Activated naive CD4-positive, alpha-beta T cell treated with anti-CD3 and anti-CD28 coated beads, Interleukin-2, amount 50 U/mL, for 16 hours (primary cell): ENCODE data around the gene SPINK1.
A peak's percentile ranks its signal among the peaks of the same experiment; 100 is the strongest.
"Not testable (repeated sequence)": the region's sequence is repeated elsewhere in the genome, so short reads cannot be mapped to it uniquely, and the experiment has no call there.

ENCODE experiments used
- DNase-seq: peaks from one replicate; pipeline ENCODE4 v3.0.0-alpha.2; 2020

Gene SPINK1

DNA sequence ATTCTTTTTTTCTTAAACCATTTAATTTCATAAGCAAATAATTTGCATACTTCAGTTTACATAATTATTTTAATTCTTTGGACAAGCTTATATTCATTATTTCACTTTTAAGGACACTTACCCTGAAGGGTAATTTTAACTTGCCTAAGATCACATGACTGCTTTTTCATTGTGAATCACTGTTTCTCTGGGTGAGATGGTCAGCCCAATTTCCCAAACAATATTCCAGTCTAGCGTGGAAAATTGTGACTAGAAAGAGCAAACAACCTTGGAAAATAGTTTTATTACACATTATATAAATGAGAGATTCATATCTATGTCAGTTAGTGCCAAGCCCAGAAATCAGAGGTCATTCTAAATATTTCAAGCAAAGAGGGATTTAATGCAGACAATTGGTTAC lies 27.5 kb downstream of the SPINK1 start:
- DNase-seq: no peak

GRCh38 chr5:147803161-147803560 lies 28.3 kb downstream of the SPINK1 start:
- DNase-seq: not testable (repeated sequence)

DNA sequence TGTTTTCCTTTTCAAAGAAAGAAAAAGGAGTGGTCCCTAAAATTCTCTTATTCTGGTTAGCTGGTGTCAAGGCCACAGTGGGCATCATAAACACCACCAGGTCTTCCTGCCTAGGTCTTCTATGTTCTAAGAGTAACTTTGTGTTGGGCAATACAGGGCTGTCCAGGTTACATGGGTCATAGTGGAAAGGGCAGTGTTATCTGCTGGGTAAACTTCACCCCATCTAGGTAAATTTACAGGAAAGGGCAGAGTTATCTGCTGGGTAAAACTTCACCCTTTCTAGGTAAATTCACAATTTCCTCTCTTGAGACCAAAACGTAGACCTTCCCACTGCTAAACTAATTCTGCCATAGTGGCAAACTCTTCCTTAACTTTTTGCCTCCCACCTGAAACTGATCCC lies 30.0 kb downstream of the SPINK1 start:
- no peak for DNase-seq

- no peak for DNase-seq
These were observed 31.0 kb downstream of the SPINK1 start for GRCh38 chr5:147800491-147800890.

DNA sequence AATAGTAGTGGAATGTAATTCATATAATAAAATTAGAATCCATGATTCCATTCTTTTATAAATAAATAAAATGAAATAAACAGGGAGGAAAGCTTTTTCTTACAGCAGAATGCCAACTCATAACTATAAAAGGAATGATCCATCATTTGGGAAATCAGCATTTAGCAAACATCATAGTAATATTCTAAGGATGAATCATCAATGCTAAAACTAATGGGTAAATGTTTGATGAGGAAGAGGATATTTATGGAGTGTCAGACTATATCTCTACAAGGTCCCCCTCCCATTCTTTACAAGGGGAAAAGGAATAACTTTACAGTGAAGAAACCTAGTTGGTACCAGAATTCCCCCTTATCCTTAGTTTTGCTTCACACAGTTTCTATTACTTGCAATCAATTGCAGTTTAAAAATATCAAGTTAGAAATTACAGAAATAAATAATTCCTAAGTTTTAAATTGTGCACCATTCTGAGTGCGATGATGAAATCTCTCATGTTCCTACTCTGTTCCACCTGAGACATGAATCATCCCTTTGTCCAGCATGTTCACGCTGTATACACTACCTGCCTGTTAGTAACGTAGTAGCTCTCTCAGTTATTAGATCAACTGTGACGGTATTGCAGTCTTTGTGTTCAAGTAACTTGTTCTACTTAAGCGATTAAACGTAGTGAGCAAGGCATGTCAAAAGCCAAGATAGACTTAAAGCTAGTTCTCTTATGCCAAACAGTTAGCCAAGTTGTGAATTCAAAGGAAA lies 34.7 kb downstream of the SPINK1 start:
- no peak for DNase-seq

GRCh38 chr5:147791181-147791580 lies 40.3 kb downstream of the SPINK1 start:
- DNase-seq: no peak

DNA sequence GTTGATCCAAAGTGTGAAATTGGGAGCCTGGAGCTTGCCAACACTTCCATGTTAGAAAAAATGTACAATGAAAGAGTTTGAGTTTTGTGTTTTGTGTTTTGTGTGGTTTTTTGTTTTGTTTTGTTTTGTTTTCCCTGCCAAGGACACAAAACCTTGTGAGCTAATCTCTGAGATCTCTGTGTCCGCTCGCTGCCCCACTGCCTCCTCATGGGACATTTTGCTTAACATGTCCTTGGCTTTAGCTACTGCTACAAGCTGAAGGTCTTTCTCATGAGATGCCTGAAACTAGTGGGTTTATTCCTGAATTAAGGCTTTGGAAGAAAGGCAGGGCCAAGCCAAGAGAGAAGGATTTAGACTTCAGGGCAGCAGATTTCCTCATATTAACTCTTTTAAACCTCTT lies 41.7 kb downstream of the SPINK1 start:
- no peak for DNase-seq

- DNase-seq: no peak
These were observed 43.4 kb downstream of the SPINK1 start for GRCh38 chr5:147788023-147788422.

DNA sequence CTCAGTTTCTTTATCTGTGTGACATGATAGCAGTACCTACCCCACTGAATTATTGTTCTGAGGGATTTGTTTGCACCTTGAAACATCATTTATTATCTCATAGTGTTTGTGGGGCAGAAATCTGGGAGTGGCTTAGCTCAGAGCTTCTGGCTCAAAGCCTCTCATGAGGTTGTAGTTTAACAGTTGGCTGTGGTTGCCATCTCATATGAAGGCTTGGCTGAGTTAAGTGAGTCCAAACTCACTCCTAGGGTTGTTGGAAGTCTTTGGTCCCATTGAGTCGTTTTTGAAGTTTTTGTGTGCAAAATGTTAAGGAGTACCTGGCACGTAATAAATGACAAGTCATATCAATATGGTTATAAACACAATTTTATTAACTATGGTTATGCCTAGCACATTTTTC lies 45.3 kb downstream of the SPINK1 start:
- DNase-seq: no peak

DNA sequence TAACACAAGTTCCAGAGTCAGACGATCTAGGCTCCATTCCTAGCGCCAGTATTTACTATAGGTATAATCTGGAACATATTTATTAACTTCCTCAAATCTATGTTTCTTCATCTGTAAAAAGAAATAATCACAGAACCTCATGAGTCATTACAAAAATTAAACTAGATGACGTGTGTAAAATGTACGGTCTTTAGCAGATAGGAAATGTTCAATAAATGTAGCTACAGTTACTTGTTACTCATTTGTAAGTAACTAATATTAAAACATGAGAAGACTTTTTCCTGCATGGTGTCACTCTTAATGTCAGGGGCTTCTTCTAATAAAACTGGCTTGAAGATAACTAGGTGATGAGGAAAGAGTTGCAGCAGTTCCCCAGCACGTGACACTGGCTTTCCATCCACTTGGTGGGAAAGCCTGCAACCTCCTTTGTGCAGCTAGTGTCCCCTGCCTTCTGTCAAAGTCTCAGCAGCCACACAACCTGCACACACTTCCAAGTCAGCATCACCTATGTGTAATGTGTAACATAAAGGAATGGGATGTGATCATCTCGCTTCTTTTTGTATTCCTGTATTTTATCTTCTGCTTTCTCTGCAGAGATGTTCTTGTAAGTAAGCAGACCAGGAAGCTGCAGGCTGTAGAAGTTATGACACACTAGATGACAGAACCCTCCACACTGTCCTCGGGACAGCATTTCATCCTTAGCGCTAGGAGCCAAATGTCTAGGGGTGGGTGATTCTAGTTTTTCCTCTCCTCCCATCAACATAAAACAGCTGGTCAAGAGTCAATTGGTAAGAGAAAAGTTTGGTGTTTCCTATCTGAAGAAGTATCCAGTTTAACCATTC lies 47.1 kb downstream of the SPINK1 start:
- no peak for DNase-seq

- DNase-seq: peak; percentile 78
These were observed 49.1 kb downstream of the SPINK1 start, which contains the start of gene JAKMIP2 for GRCh38 chr5:147782110-147783028. Gene JAKMIP2 (minus strand): TSS chr5:147782728. CDS start chr5:147671806, 110,922 bp downstream.

GRCh38 chr5:147780924-147781573 lies 50.4 kb downstream of the SPINK1 start:
- DNase-seq: no peak

DNA sequence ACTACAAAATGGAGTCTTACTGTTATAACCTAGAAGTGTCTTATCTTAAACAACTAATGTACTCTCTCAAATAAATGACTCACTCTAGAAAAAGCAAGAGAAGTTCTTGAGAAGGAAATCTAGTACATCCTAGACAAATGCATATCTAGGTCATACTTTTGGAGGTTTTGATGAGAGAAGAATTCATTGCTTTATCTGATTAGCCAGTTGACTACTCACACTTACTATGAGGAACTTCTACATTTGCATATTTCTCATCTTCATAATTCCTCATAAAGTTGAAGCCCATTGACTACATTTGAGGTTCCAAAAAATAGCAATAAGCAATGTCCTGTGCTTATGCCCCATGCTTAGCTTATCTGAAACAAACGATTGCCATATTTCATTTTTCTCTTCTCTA lies 51.8 kb downstream of the SPINK1 start:
- no peak for DNase-seq

GRCh38 chr5:147776989-147777388 lies 54.5 kb downstream of the SPINK1 start:
- DNase-seq: no peak
